Fibroblast of villous mesenchyme (primary cell): Measurements from ENCODE around the gene EXOSC5. TPM values are rescaled to one million over a fixed set of nuclear protein-coding genes. Genes with fewer than 3 reads are reported as not detected.

Source experiments
- DNase-seq: peaks from one replicate; pipeline ENCODE4 v3.0.0-alpha.2; 2010; ENCODE audit warnings: low read depth
- H3K4me3 ChIP-seq: 2 replicates; pipeline ENCODE4 v1.5.1; 2011; ENCODE audit warnings: low read depth, mild to moderate bottlenecking, low read length
- CTCF ChIP-seq: IDR thresholded peaks from 2 replicates; pipeline ENCODE4 v1.5.1; 2012; ENCODE audit warnings: low read depth, mild to moderate bottlenecking, low read length; ENCODE audit not compliant: insufficient read depth
- total RNA-seq: library from RNA; depleted of rRNA; stranded (reverse); fragments of >200 nt; gene quantifications from 2 replicates; pipeline ENCODE4 v1.2.3, GENCODE V29; 2012

Gene EXOSC5
- total RNA-seq, 1 donor = 12.5 TPM

GRCh38 chr19:41407271-41407670, 10.1 kb upstream of the EXOSC5 start:
- H3K4me3 ChIP-seq = no peak overlapping the region
- peak; percentile 23 for DNase-seq
- TF ChIP-seq CTCF = no peak

GRCh38 chr19:41405776-41406175, 8.6 kb upstream of the EXOSC5 start:
- no peak overlapping the region for H3K4me3 ChIP-seq
- no peak for DNase-seq
- TF ChIP-seq CTCF = no peak

GRCh38 chr19:41403181-41403970, 6.2 kb upstream of the EXOSC5 start:
- H3K4me3 ChIP-seq = no peak overlapping the region
- DNase-seq = no peak
- no peak for TF ChIP-seq CTCF

- DNase-seq = no peak
- no peak for TF ChIP-seq CTCF
- no peak overlapping the region for H3K4me3 ChIP-seq
These were observed 4.9 kb upstream of the EXOSC5 start for GRCh38 chr19:41402010-41402409.

GRCh38 chr19:41401483-41401882, 4.3 kb upstream of the EXOSC5 start:
- no peak overlapping the region for H3K4me3 ChIP-seq
- no peak for TF ChIP-seq CTCF
- no peak for DNase-seq

GRCh38 chr19:41399525-41399924, 2.4 kb upstream of the EXOSC5 start:
- TF ChIP-seq CTCF = no peak
- no peak for DNase-seq

GRCh38 chr19:41399091-41399490, 1.9 kb upstream of the EXOSC5 start:
- no peak overlapping the region for H3K4me3 ChIP-seq

More at GRCh38 chr19:41399525-41399924, 2.4 kb upstream of the EXOSC5 start:
- no peak overlapping the region for H3K4me3 ChIP-seq

More at GRCh38 chr19:41399091-41399490, 1.9 kb upstream of the EXOSC5 start:
- TF ChIP-seq CTCF = no peak
- no peak for DNase-seq
